Heart left ventricle (tissue), 16 donors: Measurements from ENCODE around the gene UBP1. TPM values are rescaled to one million over a fixed set of nuclear protein-coding genes. Genes with fewer than 3 reads are reported as not detected.
"Not testable (repeated sequence)": the region's sequence is repeated elsewhere in the genome, so short reads cannot be mapped to it uniquely, and the experiment has no call there.

Experiments used
- ATAC-seq, 4 donors: fragments of 200-7000 bp; cut with Tn5 transposase; one replicate each; pipeline ENCODE4 v1.9.1; 2020 to 2022; ENCODE audit warnings: moderate library complexity in 4 of 4, mild to moderate bottlenecking in 3 of 4, moderate number of reproducible peaks in 1 of 4
- DNase-seq, 5 donors: peaks; one replicate each; pipeline ENCODE4 v3.0.0-alpha.2; 2020
- H3K27ac ChIP-seq, 12 donors: fragments of 200-600 bp; sonication (generic) in 4 of 12; one replicate each; pipeline versions ENCODE4 v1.5.0 to v1.8.0; 2016 to 2022; ENCODE audit warnings: mild to moderate bottlenecking in 2 of 12
- H3K27me3 ChIP-seq, 9 donors: fragments of 200-600 bp; sonication (generic) in 2 of 9; one replicate each; pipeline versions ENCODE4 v1.5.1 to v1.8.0; 2016 to 2022; ENCODE audit warnings: mild to moderate bottlenecking in 3 of 9
- H3K36me3 ChIP-seq, 9 donors: fragments of 200-600 bp; sonication (generic) in 2 of 9; one replicate each; pipeline versions ENCODE4 v1.5.0 to v1.8.0; 2018 to 2022; ENCODE audit warnings: mild to moderate bottlenecking in 2 of 9
- H3K4me1 ChIP-seq, 12 donors: fragments of 200-600 bp; sonication (generic) in 4 of 12; one replicate each; pipeline versions ENCODE4 v1.5.0 to v1.8.0; 2016 to 2022; ENCODE audit warnings: mild to moderate bottlenecking in 3 of 12
- H3K4me3 ChIP-seq, 12 donors: fragments of 200-600 bp; sonication (generic) in 4 of 12; one replicate each; pipeline versions ENCODE4 v1.5.0 to v1.8.0; 2017 to 2022; ENCODE audit warnings: mild to moderate bottlenecking in 9 of 12, moderate library complexity in 4 of 12
- H3K9me3 ChIP-seq, 12 donors: fragments of 200-600 bp; sonication (generic) in 4 of 12; one replicate each; pipeline versions ENCODE4 v1.5.0 to v1.8.0; 2016 to 2022; ENCODE audit warnings: mild to moderate bottlenecking in 1 of 12
- POLR2A ChIP-seq, 2 donors: fragments of 450-650 bp; IDR thresholded peaks; one replicate each; pipeline ENCODE4 v1.6.1; 2017; ENCODE audit warnings: antibody characterized with exemption in 2 of 2, mild to moderate bottlenecking in 2 of 2, moderate library complexity in 2 of 2
- WGBS, 4 donors: extraction: QIAGEN DNeasy Blood & Tissue Kit in 2 of 4; methylation state at CpG; one replicate each; pipeline versions ENCODE4 v1.1.5 to v1.1.7; 2013 to 2018; 5-methylcytosine and 5-hydroxymethylcytosine counted together
- intact Hi-C, 10 donors: fragments of 100-400 bp; cut with DNase I; formaldehyde crosslinking; loops; one replicate each; pipeline versions ENCODE4 v1.11.1 to v1.14.2; 2022
- polyA plus RNA-seq, 2 donors: library from polyadenylated mRNA; stranded (reverse); fragments of 200-250 nt; gene quantifications; one replicate each; pipeline ENCODE4 v1.2.3, GENCODE V29; 2013
- total RNA-seq, 9 donors: library from RNA; depleted of rRNA in 2 of 9; stranded (reverse); fragments of >200 nt in 2 of 9; fragmentation: NEBNext Ultra II Directional in 3 of 9; extraction: Animal tissue kit (Norgen Biotek cat#: 25700) in 3 of 9; gene quantifications; one replicate each; pipeline versions ENCODE4 v1.1.0 to v1.2.4, GENCODE V29; 2016 to 2023
- TF ChIP-seq, protein P1 (sequence below), 12 donors: fragments of 200-600 bp; sonication (generic) in 4 of 12; IDR thresholded peaks; one replicate each; pipeline versions ENCODE4 v1.5.0 to v1.8.0; 2018 to 2022; ENCODE audit warnings: antibody characterized with exemption in 12 of 12, mild to moderate bottlenecking in 5 of 12
- donor health status: ischemic (EF 13 %, LVEDD 7.1; RV severe dilation, severe dysfunction).
- donor health status: healthy with polysubstance abuse.
- donor health status: DM: no; HTN: yes; CAD: no.
- donor health status: DM: no; HTN: no; CAD: no.
- donor health status: ischemic (EF 25% LVEDD 6.9; RV normal size, moderate dysfunction).
- donor health status: ischemic (EF 25% LVEDD 5.7; RV mildly dilated, moderate dysfunction).
- donor health status: healthy.
- donor health status: DM: yes; HTN: yes; CAD: no.
- donor health status: ischemic (EF 35%, LVEDD 5.7; RV mildly dilated, moderate dysfunction).
- donor health status: nonischemic (EF 11% LVEDD 7.7; RV severe dilation, severe dysfunction).
- donor health status: DM: yes; HTN: yes; CAD: no.
- donor health status: PGD.
- donor health status: ischemic (EF 29% LVEDD 5.4; RV normal size, mild dysfunction).
- donor health status: nonischemic (EF 23%, LVEDD 6.1; RV moderate dilation, normal function).

The UBP1 gene
- total and polyA plus RNA-seq, 11 donors = 11.8 to 53.5 (median 42.0) TPM

DNA sequence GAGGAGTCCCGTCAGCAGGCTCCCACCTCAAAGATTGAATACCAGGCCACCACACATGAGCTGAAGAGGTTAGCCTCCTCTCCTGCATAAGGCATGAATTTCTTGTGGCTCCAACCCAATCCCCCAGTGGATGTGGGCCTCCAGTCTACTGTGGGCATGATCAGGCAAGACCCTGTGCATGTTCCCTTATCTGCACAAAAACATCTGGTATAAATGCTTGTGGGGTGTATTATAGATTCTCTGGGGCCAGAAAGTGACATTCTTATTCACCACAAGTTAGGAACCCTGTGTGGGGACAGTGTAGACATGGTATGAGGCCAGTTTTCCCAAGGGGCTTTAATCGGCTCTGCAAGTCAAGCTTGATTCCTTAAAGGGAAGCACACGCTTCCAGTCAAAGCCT, 18.2 kb upstream of the UBP1 start:
- DNase-seq = no peak
- H3K4me3 ChIP-seq = no peak overlapping the region
- no peak for TF ChIP-seq POLR2A (IDR thresholded peaks at IDR 0.05)
- TF ChIP-seq, protein P1, sequence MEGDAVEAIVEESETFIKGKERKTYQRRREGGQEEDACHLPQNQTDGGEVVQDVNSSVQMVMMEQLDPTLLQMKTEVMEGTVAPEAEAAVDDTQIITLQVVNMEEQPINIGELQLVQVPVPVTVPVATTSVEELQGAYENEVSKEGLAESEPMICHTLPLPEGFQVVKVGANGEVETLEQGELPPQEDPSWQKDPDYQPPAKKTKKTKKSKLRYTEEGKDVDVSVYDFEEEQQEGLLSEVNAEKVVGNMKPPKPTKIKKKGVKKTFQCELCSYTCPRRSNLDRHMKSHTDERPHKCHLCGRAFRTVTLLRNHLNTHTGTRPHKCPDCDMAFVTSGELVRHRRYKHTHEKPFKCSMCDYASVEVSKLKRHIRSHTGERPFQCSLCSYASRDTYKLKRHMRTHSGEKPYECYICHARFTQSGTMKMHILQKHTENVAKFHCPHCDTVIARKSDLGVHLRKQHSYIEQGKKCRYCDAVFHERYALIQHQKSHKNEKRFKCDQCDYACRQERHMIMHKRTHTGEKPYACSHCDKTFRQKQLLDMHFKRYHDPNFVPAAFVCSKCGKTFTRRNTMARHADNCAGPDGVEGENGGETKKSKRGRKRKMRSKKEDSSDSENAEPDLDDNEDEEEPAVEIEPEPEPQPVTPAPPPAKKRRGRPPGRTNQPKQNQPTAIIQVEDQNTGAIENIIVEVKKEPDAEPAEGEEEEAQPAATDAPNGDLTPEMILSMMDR (IDR thresholded peaks at IDR 0.05) = no peak
- H3K36me3 ChIP-seq = peaks cover 0 to 6% (median 0%) of the 10 kb centered on the region in 9 donors
- WGBS, 4 donors = 73 to 94% (median 92%) methylated on average over 3 of the region's 3 CpGs
- peaks cover 0 to 39% (median 13%) of the 10 kb centered on the region in 12 donors for H3K9me3 ChIP-seq
- H3K4me1 ChIP-seq = no peaks in the 10 kb centered on the region
- intact Hi-C loops = no loop called here
- no peak overlapping the region for H3K27ac ChIP-seq
- no peak for ATAC-seq
- no peaks in the 10 kb centered on the region for H3K27me3 ChIP-seq

DNA sequence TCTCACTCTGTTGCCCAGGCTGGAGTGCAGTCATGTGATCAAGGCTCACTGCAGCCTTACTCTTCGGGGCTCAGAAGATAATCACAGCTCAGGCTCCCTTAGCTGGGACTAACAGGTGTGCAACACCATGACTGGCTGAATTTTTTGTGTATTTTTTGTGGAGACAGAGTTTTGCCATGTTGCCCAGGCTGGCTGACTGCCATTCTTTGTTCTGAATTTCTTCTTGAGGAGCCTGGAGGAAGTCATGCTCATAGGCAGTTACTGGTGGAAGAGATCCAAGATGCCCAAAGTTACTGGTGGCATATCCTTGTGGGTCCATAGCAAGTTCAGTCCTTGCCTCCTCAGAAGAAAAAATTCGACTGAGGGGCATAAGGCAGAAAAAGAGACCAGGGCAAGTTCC, 16.6 kb upstream of the UBP1 start:
- H3K36me3 ChIP-seq = peaks cover 0 to 6% (median 0%) of the 10 kb centered on the region in 9 donors
- H3K4me1 ChIP-seq = no peaks in the 10 kb centered on the region
- no peaks in the 10 kb centered on the region for H3K27me3 ChIP-seq
- TF ChIP-seq, protein P1 (IDR thresholded peaks at IDR 0.05) = no peak
- no peak for DNase-seq
- WGBS, 4 donors = 67 to 78% (median 73%) methylated on average over 2 of the region's 2 CpGs
- ATAC-seq = no peak
- no peak overlapping the region for H3K4me3 ChIP-seq
- H3K27ac ChIP-seq = no peak overlapping the region
- intact Hi-C loops = no loop called here
- H3K9me3 ChIP-seq = peaks cover 0 to 39% (median 13%) of the 10 kb centered on the region in 12 donors

DNA sequence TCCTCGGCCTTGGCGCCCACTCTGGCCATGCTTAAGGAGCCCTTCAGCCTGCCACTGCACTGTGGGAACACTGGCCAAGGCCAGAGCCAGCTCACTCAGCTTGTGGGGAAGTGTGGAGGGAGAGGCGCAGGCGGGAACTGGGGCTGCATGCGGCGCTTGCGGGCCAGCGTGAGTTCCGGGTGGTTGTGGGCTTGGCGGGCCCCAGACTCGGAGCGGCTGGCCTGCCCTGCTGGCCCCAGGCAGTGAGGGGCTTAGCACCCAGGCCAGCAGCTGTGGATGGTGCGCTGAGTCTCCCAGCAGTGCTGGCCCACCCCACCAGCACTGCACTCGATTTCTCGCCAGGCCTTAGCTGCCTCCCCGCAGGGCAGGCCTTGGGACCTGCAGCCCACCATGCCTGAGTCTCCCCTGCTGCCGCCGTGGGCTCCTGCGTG, 13.1 kb upstream of the UBP1 start:
- H3K36me3 ChIP-seq = no peaks in the 10 kb centered on the region
- H3K27me3 ChIP-seq = no peaks in the 10 kb centered on the region
- no peak overlapping the region for H3K4me3 ChIP-seq
- intact Hi-C loops = no loop called here
- DNase-seq (no peak), ATAC-seq (no peak)
- H3K4me1 ChIP-seq = no peaks in the 10 kb centered on the region
- no peak for TF ChIP-seq POLR2A (IDR thresholded peaks at IDR 0.05)
- TF ChIP-seq, protein P1 (IDR thresholded peaks at IDR 0.05) = no peak
- no peak overlapping the region for H3K27ac ChIP-seq
- 95 to 99% (median 96%) methylated on average over 12 to 19 of the region's 19 CpGs for WGBS, 4 donors
- peaks cover 0 to 7% (median under 1%) of the 10 kb centered on the region in 12 donors for H3K9me3 ChIP-seq

DNA sequence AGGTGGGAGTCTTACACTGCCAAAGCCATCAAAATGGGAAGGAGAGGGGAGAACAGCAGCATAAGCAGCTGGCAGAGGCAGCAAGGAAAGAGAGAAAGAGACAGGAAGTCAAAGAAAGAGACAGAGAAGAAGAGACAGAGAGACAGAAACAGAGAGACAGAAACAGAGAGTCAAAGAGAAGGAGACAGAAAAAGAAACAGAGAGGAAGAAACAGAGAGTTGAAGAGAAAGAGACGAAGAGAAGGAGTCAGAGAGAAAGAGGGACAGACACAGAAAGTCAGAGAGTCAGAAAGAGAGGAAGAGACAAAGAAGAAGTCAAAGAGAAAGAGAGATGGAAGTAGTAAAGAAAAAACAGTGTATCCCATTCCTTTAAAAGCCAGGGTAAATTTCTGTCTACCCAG, 11.8 kb upstream of the UBP1 start:
- WGBS, 4 donors = 78 to 93% (median 88%) methylated on average over 1 of the region's 1 CpG
- intact Hi-C loops = not testable (repeated sequence)

DNA sequence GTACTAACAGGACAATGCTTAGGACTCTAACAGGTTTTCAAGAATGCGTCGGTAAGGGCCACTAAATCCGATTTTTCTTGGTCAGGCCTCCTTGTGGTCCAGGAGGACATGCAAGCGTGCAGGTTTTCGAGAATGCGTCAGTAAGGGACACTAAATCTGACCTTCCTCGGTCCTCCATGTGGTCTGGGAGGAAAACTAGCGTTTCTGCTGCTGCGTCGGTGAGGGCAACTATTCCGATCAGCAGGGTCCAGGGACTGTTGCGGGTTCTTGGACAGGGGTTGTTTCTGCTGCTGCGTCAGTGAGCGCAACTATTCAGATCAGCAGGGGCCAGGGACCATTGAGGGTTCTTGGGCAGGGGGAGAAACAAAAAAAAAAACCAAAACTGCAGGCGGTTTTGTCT, 7.8 kb upstream of the UBP1 start:
- peaks cover 0 to 5% (median 0%) of the 10 kb centered on the region in 12 donors for H3K9me3 ChIP-seq

More for the DNA sequence above, 11.8 kb upstream of the UBP1 start:
- H3K4me3 ChIP-seq, DNase-seq, H3K36me3 ChIP-seq, H3K4me1 ChIP-seq, H3K27me3 ChIP-seq, ATAC-seq, H3K27ac ChIP-seq, H3K9me3 ChIP-seq: not testable (repeated sequence)

DNA sequence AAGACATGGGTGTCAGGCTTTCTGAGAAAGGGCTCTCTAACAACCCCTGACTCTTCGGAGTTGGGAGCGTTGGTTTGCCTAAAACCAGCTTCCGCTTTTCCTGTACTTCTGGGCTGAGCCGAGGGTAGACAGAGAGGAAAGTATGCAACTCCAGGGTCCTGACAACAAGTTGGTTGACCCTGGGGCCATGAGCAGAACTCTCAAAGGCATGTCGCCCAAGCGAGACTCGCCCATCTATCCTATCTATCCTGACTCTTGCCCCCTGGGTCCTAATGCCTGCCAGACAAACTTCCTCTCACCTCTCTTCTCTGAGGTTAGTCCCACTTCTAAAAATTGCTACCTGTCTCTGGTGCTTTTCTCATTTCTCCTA, 7.0 kb upstream of the UBP1 start:
- DNase-seq, H3K27me3 ChIP-seq, H3K9me3 ChIP-seq, H3K4me1 ChIP-seq, H3K4me3 ChIP-seq, H3K27ac ChIP-seq, ATAC-seq, H3K36me3 ChIP-seq: not testable (repeated sequence)
- intact Hi-C loops = loop anchor here in 1 of 10 donors (10.0 kb wide), 1 partner anchor 348 kb away; the partner anchor contains the start of gene PDCD6IP
- WGBS, 4 donors = 79 to 84% (median 82%) methylated on average over 7 of the region's 7 CpGs

More for the DNA sequence above, 7.8 kb upstream of the UBP1 start:
- DNase-seq = no peak
- H3K4me3 ChIP-seq = no peak overlapping the region
- WGBS, 4 donors = 94 to 97% (median 94%) methylated on average over 15 of the region's 15 CpGs
- TF ChIP-seq POLR2A (IDR thresholded peaks at IDR 0.05) = no peak
- TF ChIP-seq, protein P1 (IDR thresholded peaks at IDR 0.05) = no peak
- no peaks in the 10 kb centered on the region for H3K4me1 ChIP-seq
- H3K27ac ChIP-seq = no peak overlapping the region
- no peak for ATAC-seq
- no peaks in the 10 kb centered on the region for H3K27me3 ChIP-seq
- intact Hi-C loops = loop anchor here in 1 of 10 donors (10.0 kb wide), 1 partner anchor 347 kb away; the partner anchor contains the start of gene PDCD6IP
- no peaks in the 10 kb centered on the region for H3K36me3 ChIP-seq
